Astrocyte (in vitro differentiated cells and primary cell): ENCODE data around the gene SAA1. TPM values are rescaled to one million over a fixed set of nuclear protein-coding genes. Genes with fewer than 3 reads are reported as not detected.
"Not testable (repeated sequence)": the region's sequence is repeated elsewhere in the genome, so short reads cannot be mapped to it uniquely, and the experiment has no call there.

ENCODE experiments used
- DNase-seq: peaks from one replicate; pipeline ENCODE4 v3.0.0-alpha.2; 2010; ENCODE audit warnings: low read depth
- FAIRE-seq: peaks from 2 replicates; lab custom pipeline; 2011; peaks lifted over from hg19 to GRCh38; lab: Jason Lieb, UNC
- H2AFZ ChIP-seq: 2 replicates; pipeline ENCODE4 v1.6.0; 2012; ENCODE audit warnings: low read depth, low read length, inconsistent platforms
- H3K27ac ChIP-seq: 2 replicates; pipeline ENCODE4 v1.5.1; 2011; ENCODE audit warnings: low read depth, low read length, inconsistent platforms
- H3K27me3 ChIP-seq: 2 replicates; pipeline ENCODE4 v1.6.0; 2011; ENCODE audit warnings: low read length, inconsistent platforms; ENCODE audit not compliant: insufficient read depth
- H3K36me3 ChIP-seq: 2 replicates; pipeline ENCODE4 v1.5.1; 2011; ENCODE audit warnings: low read length, inconsistent platforms; ENCODE audit not compliant: insufficient read depth
- H3K4me1 ChIP-seq: 2 replicates; pipeline ENCODE4 v1.5.1; 2011; ENCODE audit warnings: low read length, inconsistent platforms; ENCODE audit not compliant: insufficient read depth
- H3K4me2 ChIP-seq: 2 replicates; pipeline ENCODE4 v1.6.0; 2012; ENCODE audit warnings: low read length, inconsistent platforms
- H3K4me3 ChIP-seq: 2 replicates; pipeline ENCODE4 v1.5.1; 2011; ENCODE audit warnings: low read depth, mild to moderate bottlenecking, low read length, inconsistent platforms; ENCODE audit not compliant: insufficient read depth
- H3K79me2 ChIP-seq: 2 replicates; pipeline ENCODE4 v1.6.0; 2012; ENCODE audit warnings: mild to moderate bottlenecking, low read length, inconsistent platforms; ENCODE audit not compliant: insufficient read depth
- H3K9ac ChIP-seq: 2 replicates; pipeline ENCODE4 v1.6.0; 2012; ENCODE audit warnings: mild to moderate bottlenecking, low read length, inconsistent platforms
- H3K9me3 ChIP-seq: 2 replicates; pipeline ENCODE4 v1.5.1; 2012; ENCODE audit warnings: low read depth, mild to moderate bottlenecking, low read length, inconsistent platforms; ENCODE audit not compliant: insufficient read depth
- H4K20me1 ChIP-seq: 2 replicates; pipeline ENCODE4 v1.6.0; 2012; ENCODE audit warnings: low read length, inconsistent platforms; ENCODE audit not compliant: insufficient read depth
- H3K27ac Mint-ChIP-seq: one replicate; pipeline ENCODE4 v1.8.0; 2021; ENCODE audit warnings: mild to moderate bottlenecking, mixed read lengths; ENCODE audit not compliant: unreplicated experiment
- H3K27me3 Mint-ChIP-seq: one replicate; pipeline ENCODE4 v1.8.0; 2021; ENCODE audit warnings: low read depth, mixed read lengths; ENCODE audit not compliant: unreplicated experiment
- H3K36me3 Mint-ChIP-seq: one replicate; pipeline ENCODE4 v1.8.0; 2021; ENCODE audit warnings: low read depth, mixed read lengths; ENCODE audit not compliant: unreplicated experiment
- H3K4me1 Mint-ChIP-seq: one replicate; pipeline ENCODE4 v1.8.0; 2021; ENCODE audit warnings: low read depth, mixed read lengths; ENCODE audit not compliant: unreplicated experiment
- H3K4me3 Mint-ChIP-seq: one replicate; pipeline ENCODE4 v1.8.0; 2021; ENCODE audit warnings: mild to moderate bottlenecking, moderate library complexity, mixed read lengths; ENCODE audit not compliant: unreplicated experiment
- H3K9me3 Mint-ChIP-seq: one replicate; pipeline ENCODE4 v1.8.0; 2021; ENCODE audit warnings: mild to moderate bottlenecking, mixed read lengths; ENCODE audit not compliant: unreplicated experiment
- EZH2 ChIP-seq: IDR thresholded peaks from 2 replicates; pipeline ENCODE4 v1.6.1; 2012; ENCODE audit warnings: mild to moderate bottlenecking, low read length, inconsistent platforms; ENCODE audit not compliant: insufficient read depth
- total RNA-seq: library from RNA; stranded (reverse); gene quantifications from 2 replicates; pipeline ENCODE4 v1.2.1, GENCODE V29; 2021
- TF ChIP-seq, protein P1 (sequence below): IDR thresholded peaks from 2 replicates; pipeline ENCODE4 v1.5.1; 2011; ENCODE audit warnings: low read depth, mild to moderate bottlenecking, inconsistent platforms, low read length, moderate library complexity; ENCODE audit not compliant: insufficient read depth

SAA1 gene
- total RNA-seq, 1 donor from 2014 or later = 0.43 TPM

DNA sequence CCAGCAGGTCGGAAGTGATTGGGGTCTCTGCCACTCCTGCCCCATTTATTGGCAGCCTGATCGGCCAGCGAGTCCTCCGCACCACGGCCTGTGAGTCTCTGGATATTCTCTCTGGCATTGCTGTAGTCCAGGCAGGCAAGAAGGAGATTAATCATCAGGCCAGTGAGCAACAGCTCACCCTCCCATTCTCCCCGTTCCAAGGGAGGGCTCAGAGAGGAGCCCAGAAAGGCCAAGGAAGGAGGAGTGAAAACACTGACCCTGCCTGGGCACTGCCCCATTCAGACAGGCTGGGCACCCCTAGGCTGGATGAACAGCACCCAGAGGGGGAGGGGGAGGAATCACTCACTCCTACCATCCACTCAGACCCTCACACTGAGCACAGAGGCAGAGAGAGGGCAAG, 20.7 kb upstream of the SAA1 start:
- Mint-ChIP-seq H3K4me1 (peaks cover 8% of the 10 kb centered on the region), H3K36me3 (peaks cover 1% of the 10 kb centered on the region), H3K4me3 (no peak overlapping the region), H3K27me3 (peaks cover 8% of the 10 kb centered on the region), H3K27ac (no peak overlapping the region), H3K9me3 (no peaks in the 10 kb centered on the region)
- H3K9ac ChIP-seq = no peak overlapping the region
- H2AFZ ChIP-seq = no peak overlapping the region
- H3K4me2 ChIP-seq = no peak overlapping the region
- no peak overlapping the region for H3K4me3 ChIP-seq
- H3K27me3 ChIP-seq = no peaks in the 10 kb centered on the region
- no peaks in the 10 kb centered on the region for H3K79me2 ChIP-seq
- no peaks in the 10 kb centered on the region for H4K20me1 ChIP-seq
- DNase-seq = no peak
- no peaks in the 10 kb centered on the region for H3K36me3 ChIP-seq
- TF ChIP-seq, protein P1, sequence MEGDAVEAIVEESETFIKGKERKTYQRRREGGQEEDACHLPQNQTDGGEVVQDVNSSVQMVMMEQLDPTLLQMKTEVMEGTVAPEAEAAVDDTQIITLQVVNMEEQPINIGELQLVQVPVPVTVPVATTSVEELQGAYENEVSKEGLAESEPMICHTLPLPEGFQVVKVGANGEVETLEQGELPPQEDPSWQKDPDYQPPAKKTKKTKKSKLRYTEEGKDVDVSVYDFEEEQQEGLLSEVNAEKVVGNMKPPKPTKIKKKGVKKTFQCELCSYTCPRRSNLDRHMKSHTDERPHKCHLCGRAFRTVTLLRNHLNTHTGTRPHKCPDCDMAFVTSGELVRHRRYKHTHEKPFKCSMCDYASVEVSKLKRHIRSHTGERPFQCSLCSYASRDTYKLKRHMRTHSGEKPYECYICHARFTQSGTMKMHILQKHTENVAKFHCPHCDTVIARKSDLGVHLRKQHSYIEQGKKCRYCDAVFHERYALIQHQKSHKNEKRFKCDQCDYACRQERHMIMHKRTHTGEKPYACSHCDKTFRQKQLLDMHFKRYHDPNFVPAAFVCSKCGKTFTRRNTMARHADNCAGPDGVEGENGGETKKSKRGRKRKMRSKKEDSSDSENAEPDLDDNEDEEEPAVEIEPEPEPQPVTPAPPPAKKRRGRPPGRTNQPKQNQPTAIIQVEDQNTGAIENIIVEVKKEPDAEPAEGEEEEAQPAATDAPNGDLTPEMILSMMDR = no peak
- TF ChIP-seq EZH2 = no peak
- H3K27ac ChIP-seq = no peak overlapping the region
- H3K9me3 ChIP-seq = no peaks in the 10 kb centered on the region
- no peaks in the 10 kb centered on the region for H3K4me1 ChIP-seq
- no peak for FAIRE-seq

DNA sequence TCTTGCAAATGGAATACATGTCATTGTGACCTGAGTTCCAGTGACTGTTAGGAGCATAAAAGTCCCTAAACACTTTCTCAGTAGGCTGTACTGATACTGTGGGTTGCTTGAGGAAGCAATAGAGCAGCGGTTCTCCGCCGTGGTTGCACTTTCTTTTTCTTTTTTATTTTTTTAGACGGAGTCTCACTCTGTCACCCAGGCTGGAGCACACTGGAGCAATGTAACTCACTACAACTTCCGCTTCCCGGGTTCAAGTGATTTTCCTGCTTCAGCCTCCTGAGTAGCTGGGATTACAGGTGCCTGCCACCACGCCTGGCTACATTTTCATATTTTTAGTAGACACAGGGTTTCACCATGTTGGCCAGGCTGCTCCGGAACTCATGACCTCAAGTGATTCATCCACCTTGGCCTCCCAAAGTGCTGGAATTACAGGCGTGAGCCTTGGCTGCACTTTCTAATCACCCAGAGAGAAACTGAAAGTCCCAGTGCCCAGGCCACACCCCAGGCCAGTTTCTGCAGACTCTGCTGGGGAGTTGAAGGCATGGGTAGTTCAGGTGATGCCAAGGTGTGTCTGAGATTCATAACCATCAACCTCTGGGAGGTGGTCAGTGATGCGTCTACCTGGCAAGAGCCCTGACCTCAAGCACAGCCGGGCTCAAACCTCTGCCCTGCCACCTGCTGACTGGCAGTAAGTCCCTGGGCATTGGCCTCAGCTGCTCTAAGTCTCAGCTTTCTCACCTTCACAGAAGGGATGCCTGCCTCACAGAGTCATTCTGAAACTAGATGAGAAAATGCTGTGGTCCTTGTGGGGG, 19.5 kb upstream of the SAA1 start:
- not testable (repeated sequence) for H3K27ac ChIP-seq, H3K4me3 Mint-ChIP-seq, H3K4me3 ChIP-seq, H3K9me3 ChIP-seq, H3K36me3 ChIP-seq, H3K9ac ChIP-seq, H3K27me3 Mint-ChIP-seq, H3K27me3 ChIP-seq, H3K4me2 ChIP-seq, H4K20me1 ChIP-seq, H3K4me1 ChIP-seq, H3K27ac Mint-ChIP-seq, FAIRE-seq, H3K79me2 ChIP-seq, H2AFZ ChIP-seq, H3K36me3 Mint-ChIP-seq, H3K4me1 Mint-ChIP-seq, H3K9me3 Mint-ChIP-seq, DNase-seq

DNA sequence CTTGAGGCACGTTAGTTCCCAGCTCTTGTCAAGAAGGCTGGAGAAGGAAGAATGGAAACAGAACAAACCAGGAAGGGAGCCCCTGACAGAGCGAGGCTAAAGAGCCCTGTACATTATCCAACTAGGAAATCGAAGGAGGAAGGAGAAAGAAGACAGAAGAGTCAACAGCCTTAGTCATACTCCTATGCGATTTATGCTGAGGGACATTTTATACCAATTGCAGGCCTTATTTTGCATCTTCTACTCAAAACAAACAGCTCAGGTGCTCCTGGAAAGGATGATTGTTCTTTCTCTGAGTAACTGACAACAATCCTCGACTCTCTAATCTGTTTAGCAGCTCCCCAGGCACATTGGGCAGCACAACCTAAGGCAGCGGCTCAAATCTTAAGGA, 18.9 kb upstream of the SAA1 start:
- H3K4me3 Mint-ChIP-seq, FAIRE-seq, H3K9me3 ChIP-seq, H2AFZ ChIP-seq, H3K9me3 Mint-ChIP-seq, H3K79me2 ChIP-seq, H4K20me1 ChIP-seq, H3K4me3 ChIP-seq, H3K27ac ChIP-seq, H3K4me1 ChIP-seq, DNase-seq, H3K27ac Mint-ChIP-seq, H3K36me3 ChIP-seq, H3K9ac ChIP-seq, H3K27me3 ChIP-seq, H3K27me3 Mint-ChIP-seq, H3K4me2 ChIP-seq, H3K36me3 Mint-ChIP-seq, H3K4me1 Mint-ChIP-seq: not testable (repeated sequence)
